SK-N-SH (cell line): Measurements from ENCODE around the gene NT5DC3. TPM values are rescaled to one million over a fixed set of nuclear protein-coding genes. Genes with fewer than 3 reads are reported as not detected.

ENCODE experiments used
- CTCF ChIA-PET: fragments of 300-600, 350-600 bp; formaldehyde crosslinking; extraction: SDS; loops from one replicate; lab custom pipeline; 2021; lab: Yijun Ruan, JAX
- POLR2A ChIA-PET: fragments of 350-600 bp; sonication (Branson Sonifier 250); formaldehyde crosslinking; extraction: SDS; loops from one replicate; lab custom pipeline; 2020; ENCODE audit warnings: antibody characterized with exemption, inconsistent platforms; lab: Yijun Ruan, JAX
- DNase-seq: peaks from one replicate; pipeline ENCODE4 v3.0.0; 2012
- H2AFZ ChIP-seq: fragments of 200-600 bp; sonication (generic); 2 replicates; pipeline ENCODE4 v1.8.1; 2016; ENCODE audit warnings: antibody characterized with exemption, mild to moderate bottlenecking, low read depth
- H3F3A ChIP-seq: fragments of 200-600 bp; sonication (generic); replicated peaks from 2 replicates; pipeline ENCODE3; 2016; ENCODE audit warnings: antibody characterized with exemption, mild to moderate bottlenecking; ENCODE audit not compliant: insufficient read depth
- H3K27ac ChIP-seq, 2 experiments: fragments of 200-500 bp in 1 of 2; fragments of 200-600 bp in 1 of 2; sonication (Bioruptor generic) in 1 of 2; sonication (generic), shearing (Covaris generic) in 1 of 2; 2 replicates each; pipeline versions ENCODE4 v1.5.1 to v1.6.1; 2014 to 2016; ENCODE audit warnings: low read depth in 2 of 2, inconsistent platforms in 1 of 2, low read length in 1 of 2, mild to moderate bottlenecking in 1 of 2, mixed read lengths in 1 of 2
- H3K27me3 ChIP-seq: fragments of 200-600 bp; sonication (generic), shearing (Covaris generic); 2 replicates; pipeline ENCODE4 v1.6.1; 2016; ENCODE audit warnings: mixed run types; ENCODE audit not compliant: insufficient read depth
- H3K36me3 ChIP-seq, 2 experiments: fragments of 200-500 bp in 1 of 2; fragments of 200-600 bp in 1 of 2; sonication (Bioruptor generic) in 1 of 2; sonication (generic) in 1 of 2; replicated peaks in 1 of 2; 2 replicates each; pipeline versions ENCODE3 to v1.5.1; 2014 to 2016; ENCODE audit warnings: low read length in 1 of 2, mild to moderate bottlenecking in 1 of 2; ENCODE audit not compliant: insufficient read depth in 2 of 2, control insufficient read depth in 1 of 2
- H3K4me1 ChIP-seq, 2 experiments: fragments of 200-500 bp in 1 of 2; fragments of 200-600 bp in 1 of 2; sonication (Bioruptor generic) in 1 of 2; sonication (generic), shearing (Covaris generic) in 1 of 2; 2 replicates each; pipeline versions ENCODE4 v1.5.1 to v1.6.1; 2014 to 2016; ENCODE audit warnings: low read depth in 1 of 2, low read length in 1 of 2, mixed run types in 1 of 2; ENCODE audit not compliant: insufficient read depth in 2 of 2, control insufficient read depth in 1 of 2
- H3K4me2 ChIP-seq: fragments of 200-600 bp; sonication (generic), shearing (Covaris generic); 2 replicates; pipeline ENCODE4 v1.6.1; 2017; ENCODE audit warnings: mixed run types
- H3K4me3 ChIP-seq, 2 experiments: fragments of 200-500 bp in 1 of 2; fragments of 200-600 bp in 1 of 2; sonication (Bioruptor generic) in 1 of 2; sonication (generic), shearing (Covaris generic) in 1 of 2; 2 replicates each; pipeline versions ENCODE4 v1.5.1 to v1.8.1; 2014 to 2016; ENCODE audit warnings: low read depth in 2 of 2, inconsistent platforms in 1 of 2, low read length in 1 of 2, mild to moderate bottlenecking in 1 of 2, mixed read lengths in 1 of 2, moderate library complexity in 1 of 2
- H3K79me2 ChIP-seq: fragments of 200-600 bp; sonication (generic); 2 replicates; pipeline ENCODE4 v1.8.1; 2017; ENCODE audit warnings: mild to moderate bottlenecking; ENCODE audit not compliant: insufficient read depth
- H3K9ac ChIP-seq: fragments of 200-600 bp; sonication (generic); 2 replicates; pipeline ENCODE4 v1.6.1; 2017; ENCODE audit warnings: mixed run types
- H3K9me2 ChIP-seq: fragments of 200-600 bp; sonication (generic); 2 replicates; pipeline ENCODE4 v1.6.1; 2017; ENCODE audit warnings: mixed run types
- H3K9me3 ChIP-seq: fragments of 200-600 bp; sonication (generic); 2 replicates; pipeline ENCODE4 v1.6.1; 2017; ENCODE audit warnings: mixed run types, mild to moderate bottlenecking, moderate library complexity
- H4K20me1 ChIP-seq: fragments of 200-600 bp; sonication (generic); 2 replicates; pipeline ENCODE4 v1.6.1; 2017; ENCODE audit warnings: mild to moderate bottlenecking, mixed run types; ENCODE audit not compliant: insufficient read depth
- CHD2 ChIP-seq: fragments of 150-350 bp; IDR thresholded peaks from 2 replicates; pipeline ENCODE4 v1.6.1; 2018; ENCODE audit warnings: low read length; ENCODE audit not compliant: partially characterized antibody
- CTCF ChIP-seq: fragments of 200-600 bp; sonication (generic); IDR thresholded peaks from 2 replicates; pipeline ENCODE4 v1.6.1; 2017; ENCODE audit warnings: antibody characterized with exemption, mild to moderate bottlenecking, moderate library complexity
- GABPA ChIP-seq: IDR thresholded peaks from 2 replicates; pipeline ENCODE4 v1.4.0; 2012; ENCODE audit warnings: low read depth, mild to moderate bottlenecking
- MEF2A ChIP-seq: IDR thresholded peaks from 2 replicates; pipeline ENCODE4 v1.4.0; 2012; ENCODE audit warnings: low read depth, borderline replicate concordance
- POLR2AphosphoS5 ChIP-seq: IDR thresholded peaks from 2 replicates; pipeline ENCODE4 v1.6.1; 2012; ENCODE audit warnings: low read depth, low read length
- RAD21 ChIP-seq: IDR thresholded peaks from 2 replicates; pipeline ENCODE4 v1.6.1; 2012; ENCODE audit warnings: mild to moderate bottlenecking, low read length
- REST ChIP-seq: IDR thresholded peaks from 2 replicates; pipeline ENCODE4 v1.6.1; 2012; ENCODE audit warnings: mild to moderate bottlenecking, low read depth, low read length, moderate library complexity
- RFX5 ChIP-seq: IDR thresholded peaks from 2 replicates; pipeline ENCODE4 v1.6.1; 2012; ENCODE audit warnings: mild to moderate bottlenecking, improper control_type of control experiment, low read length
- RXRA ChIP-seq: IDR thresholded peaks from 2 replicates; pipeline ENCODE4 v1.4.0; 2012; ENCODE audit warnings: low read depth, mild to moderate bottlenecking, borderline replicate concordance
- SIN3A ChIP-seq: IDR thresholded peaks from 2 replicates; pipeline ENCODE4 v1.6.1; 2012; ENCODE audit warnings: low read depth, mild to moderate bottlenecking, low read length, moderate library complexity, borderline replicate concordance
- TAF1 ChIP-seq: IDR thresholded peaks from 2 replicates; pipeline ENCODE4 v1.6.1; 2012; ENCODE audit warnings: low read depth, mild to moderate bottlenecking, low read length, moderate library complexity, borderline replicate concordance
- TEAD4 ChIP-seq: IDR thresholded peaks from 2 replicates; pipeline ENCODE4 v1.4.0; 2012; ENCODE audit warnings: mild to moderate bottlenecking, borderline replicate concordance; ENCODE audit not compliant: insufficient read depth
- USF1 ChIP-seq: IDR thresholded peaks from 2 replicates; pipeline ENCODE4 v1.4.0; 2012; ENCODE audit warnings: low read depth, borderline replicate concordance
- USF2 ChIP-seq: fragments of 150-350 bp; IDR thresholded peaks from 2 replicates; pipeline ENCODE4 v1.6.1; 2017; ENCODE audit warnings: antibody characterized with exemption, low read length, low read depth, borderline replicate concordance
- ZBTB33 ChIP-seq: IDR thresholded peaks from 2 replicates; pipeline ENCODE4 v1.4.0; 2012; ENCODE audit warnings: low read depth, borderline replicate concordance
- WGBS: methylation state at CpG from one replicate; pipeline ENCODE4 v1.1.6; 2017; ENCODE audit warnings: low lambda C conversion rate; 5-methylcytosine and 5-hydroxymethylcytosine counted together
- polyA plus RNA-seq, 3 experiments: library from polyadenylated mRNA; depleted of rRNA; stranded (reverse); fragments of >200 nt; gene quantifications; 2 replicates each; pipeline ENCODE4 v1.2.3, GENCODE V29; 2012

NT5DC3 gene
- polyA plus RNA-seq, 1 of the 3 experiments (the other 2 are of a cell fraction), result 11.0 TPM

- TF ChIP-seq TEAD4, result peak; percentile 93
- TF ChIP-seq GABPA, result no peak
- peak; percentile 62; the same call in 1 of the 2 replicates for TF ChIP-seq ZBTB33
- no peak for TF ChIP-seq RAD21
- TF ChIP-seq RFX5, result no peak
- 0 out of 2 replicates have a peak, but pooled peaks have one; percentile 42 for TF ChIP-seq MEF2A
- peak; percentile 77 for TF ChIP-seq RXRA
- no peak for TF ChIP-seq SIN3A
Observed at GRCh38 chr12:103814436-103814835, 26.6 kb downstream of the NT5DC3 start (continued).

- TF ChIP-seq CTCF (no peak), TAF1 (no peak), GABPA (no peak)
- H3K9me2 ChIP-seq, result no peaks in the 10 kb centered on the region
- H3K79me2 ChIP-seq, result peaks cover 48% of the 10 kb centered on the region
- WGBS, result 92% methylated on average over 4 of the region's 4 CpGs
- POLR2A ChIA-PET, result no interaction called here
- no peak overlapping the region for H3K4me3 ChIP-seq
- peak overlapping the region; percentile 38 to 63; a peak in 2 of 4 replicates for H3K27ac ChIP-seq
- no peaks in the 10 kb centered on the region for H3K27me3 ChIP-seq
- no peak overlapping the region for H3K9ac ChIP-seq
- no peak overlapping the region for H2AFZ ChIP-seq
- no peaks in the 10 kb centered on the region for H3K9me3 ChIP-seq
- DNase-seq, result no peak
- H3K4me1 ChIP-seq, result peaks cover 0 to 29% of the 10 kb centered on the region in 2 experiments
- peaks cover 22% of the 10 kb centered on the region for H3F3A ChIP-seq
- no peaks in the 10 kb centered on the region for H4K20me1 ChIP-seq
- peaks cover 7 to 28% of the 10 kb centered on the region in 2 experiments for H3K36me3 ChIP-seq
- CTCF ChIA-PET, result interaction anchor here (1.1 kb wide), 1 partner anchor 14 kb away, joined by 4 read pairs; no protein-coding TSS in a partner anchor
- H3K4me2 ChIP-seq, result peak overlapping the region; percentile 1; the same call in 1 of the 2 replicates
Observed at GRCh38 chr12:103813949-103814348, 27.1 kb downstream of the NT5DC3 start.

- Histone ChIP-seq H3K9ac (no peak overlapping the region), H3K4me1 (peaks cover 0 to 29% of the 10 kb centered on the region in 2 experiments), H3K4me2 (no peak overlapping the region; the same call in 1 of the 2 replicates), H2AFZ (no peak overlapping the region), H3K36me3 (peaks cover 7 to 28% of the 10 kb centered on the region in 2 experiments)
- no peak for DNase-seq
- TF ChIP-seq POLR2AphosphoS5, result no peak
- no peak for TF ChIP-seq RAD21
- no peak for TF ChIP-seq USF2
- no peak for TF ChIP-seq USF1
- no peak for TF ChIP-seq RFX5
- no peak for TF ChIP-seq REST
- no peak for TF ChIP-seq CHD2
- TF ChIP-seq, all 33 proteins: peak for 0
- no peaks in the 10 kb centered on the region for H3K9me3 ChIP-seq
- no peaks in the 10 kb centered on the region for H3K27me3 ChIP-seq
- no peaks in the 10 kb centered on the region for H4K20me1 ChIP-seq
- POLR2A ChIA-PET, result no interaction called here
- 98% methylated on average over 3 of the region's 3 CpGs for WGBS
- H3F3A ChIP-seq, result peaks cover 22% of the 10 kb centered on the region
- peaks cover 46% of the 10 kb centered on the region for H3K79me2 ChIP-seq
- CTCF ChIA-PET, result interaction anchor here (1.1 kb wide), 1 partner anchor 15 kb away, joined by 4 read pairs; no protein-coding TSS in a partner anchor
- H3K4me3 ChIP-seq, result no peak overlapping the region
- H3K9me2 ChIP-seq, result no peaks in the 10 kb centered on the region
- peak overlapping the region in 1 of 2 experiments; percentile 36; a peak in 1 of 4 replicates for H3K27ac ChIP-seq
Observed at GRCh38 chr12:103813426-103813825, 27.6 kb downstream of the NT5DC3 start.
